HG02970 (cell line): ENCODE data around the gene LRRC52.

Experiments
- ATAC-seq: cut with Tn5 transposase; IDR thresholded peaks from one replicate; pipeline ENCODE4 v1.9.1; 2021; ENCODE audit warnings: mild to moderate bottlenecking, moderate library complexity, moderate number of reproducible peaks; ENCODE audit not compliant: unreplicated experiment, low FRiP score

Gene LRRC52

GRCh38 chr1:165543532-165544438, at the start of gene LRRC52:
Gene LRRC52, plus strand, starts transcription at chr1:165544000. Its CDS starts 297 bp downstream, at chr1:165544297.
- no peak for ATAC-seq

GRCh38 chr1:165494949-165495857, 48.6 kb upstream of the LRRC52 start:
- ATAC-seq: no peak

GRCh38 chr1:165495858-165496205, 48.0 kb upstream of the LRRC52 start:
- no peak for ATAC-seq

GRCh38 chr1:165496501-165496900, 47.3 kb upstream of the LRRC52 start:
- ATAC-seq: no peak

GRCh38 chr1:165497069-165498013, 46.5 kb upstream of the LRRC52 start:
- no peak for ATAC-seq

GRCh38 chr1:165501330-165501969, 42.4 kb upstream of the LRRC52 start:
- no peak for ATAC-seq

GRCh38 chr1:165501970-165502348, 41.8 kb upstream of the LRRC52 start:
- no peak for ATAC-seq

- ATAC-seq: no peak
Observed at GRCh38 chr1:165507570-165507969, 36.2 kb upstream of the LRRC52 start.

- ATAC-seq: no peak
Observed at GRCh38 chr1:165508291-165508690, 35.5 kb upstream of the LRRC52 start.

- ATAC-seq: no peak
Observed at GRCh38 chr1:165512816-165513215, 31.0 kb upstream of the LRRC52 start.

GRCh38 chr1:165516469-165516868, 27.3 kb upstream of the LRRC52 start:
- no peak for ATAC-seq

GRCh38 chr1:165520646-165521045, 23.2 kb upstream of the LRRC52 start:
- ATAC-seq: no peak

GRCh38 chr1:165524639-165525285, 19.0 kb upstream of the LRRC52 start:
- ATAC-seq: no peak

- no peak for ATAC-seq
Observed at GRCh38 chr1:165525708-165526107, 18.1 kb upstream of the LRRC52 start.

GRCh38 chr1:165527251-165528007, 16.4 kb upstream of the LRRC52 start:
- ATAC-seq: no peak

- ATAC-seq: no peak
Observed at GRCh38 chr1:165531021-165531420, 12.8 kb upstream of the LRRC52 start.

GRCh38 chr1:165532053-165532452, 11.7 kb upstream of the LRRC52 start:
- ATAC-seq: no peak

GRCh38 chr1:165533254-165533653, 10.5 kb upstream of the LRRC52 start:
- no peak for ATAC-seq

- ATAC-seq: no peak
Observed at GRCh38 chr1:165536016-165536415, 7.8 kb upstream of the LRRC52 start.
